Vagina (tissue), 2 donors: ENCODE data around the gene BGN. TPM values are rescaled to one million over a fixed set of nuclear protein-coding genes. Genes with fewer than 3 reads are reported as not detected.

Source experiments
- DNase-seq, 2 donors: peaks; one replicate each; pipeline ENCODE4 v3.0.0-alpha.2; 2017; ENCODE audit errors: extremely low spot score in 2 of 2
- H3K27ac ChIP-seq: fragments of 200-600 bp; sonication (generic); one replicate; pipeline ENCODE4 v1.5.1; 2019
- H3K27me3 ChIP-seq: fragments of 200-600 bp; sonication (generic); one replicate; pipeline ENCODE4 v1.5.1; 2019
- H3K36me3 ChIP-seq, 2 donors: fragments of 200-600 bp; sonication (generic); one replicate each; pipeline ENCODE4 v1.5.1; 2017 to 2019
- H3K4me1 ChIP-seq: fragments of 200-600 bp; sonication (generic); one replicate; pipeline ENCODE4 v1.5.1; 2019
- H3K4me3 ChIP-seq, 2 donors: fragments of 200-600 bp; sonication (generic); 1 replicate in 1 of 2; 2 replicates in 1 of 2; pipeline ENCODE4 v1.5.1; 2016 to 2019
- H3K9me3 ChIP-seq: fragments of 200-600 bp; sonication (generic); one replicate; pipeline ENCODE4 v1.5.1; 2019
- POLR2A ChIP-seq, 2 donors: fragments of 450-650 bp; IDR thresholded peaks; one replicate each; pipeline ENCODE4 v1.6.1; 2017; ENCODE audit warnings: antibody characterized with exemption in 2 of 2, mild to moderate bottlenecking in 2 of 2, moderate library complexity in 2 of 2
- POLR2AphosphoS5 ChIP-seq, 2 donors: sonication (generic); formaldehyde crosslinking; IDR thresholded peaks; one replicate each; pipeline ENCODE4 v1.9.0; 2017; ENCODE audit warnings: antibody characterized with exemption in 2 of 2, mild to moderate bottlenecking in 2 of 2, low read depth in 1 of 2; ENCODE audit not compliant: insufficient read depth in 1 of 2
- intact Hi-C: fragments of 100-400 bp; cut with DNase I; formaldehyde crosslinking; loops from one replicate; pipeline ENCODE4 v1.15.1; 2023
- total RNA-seq: library from RNA; depleted of rRNA; stranded (reverse); fragments of >200 nt; gene quantifications from one replicate; pipeline ENCODE4 v1.2.3, GENCODE V29; 2016
- TF ChIP-seq, protein P1 (sequence below), 3 experiments: fragments of 450-650 bp in 2 of 3; fragments of 200-600 bp in 1 of 3; sonication (generic) in 1 of 3; IDR thresholded peaks; one replicate each; pipeline ENCODE4 v1.5.1; 2017 to 2019; ENCODE audit warnings: antibody characterized with exemption in 3 of 3, mild to moderate bottlenecking in 2 of 3, moderate library complexity in 2 of 3

The BGN gene
- total RNA-seq, 1 donor from 2014 or later: 106 TPM

DNA sequence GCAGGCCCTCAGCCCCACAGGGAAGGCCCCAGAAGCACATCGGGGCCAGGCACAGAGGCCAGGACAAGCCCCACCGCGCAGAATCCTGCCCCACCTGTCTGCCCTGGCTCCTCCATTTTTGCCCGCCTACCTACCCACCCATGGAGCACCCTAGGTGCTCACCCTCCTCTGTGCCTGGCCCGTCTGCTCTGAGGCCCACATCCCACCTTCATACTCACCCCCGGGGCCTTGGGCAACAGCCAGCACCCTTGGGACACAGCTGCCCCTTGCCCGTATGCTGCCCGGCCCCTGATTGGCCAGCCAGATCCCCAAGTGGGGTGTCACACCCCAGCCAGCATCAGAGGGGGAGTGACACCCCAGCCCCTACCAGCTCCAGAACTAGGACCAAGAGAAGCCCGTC lies 38.1 kb upstream of the BGN start:
- no peaks in the 10 kb centered on the region for H3K9me3 ChIP-seq
- H3K27ac ChIP-seq: no peak overlapping the region
- no peak for DNase-seq
- H3K36me3 ChIP-seq: no peaks in the 10 kb centered on the region
- H3K4me3 ChIP-seq: no peak overlapping the region
- no peaks in the 10 kb centered on the region for H3K27me3 ChIP-seq
- intact Hi-C loops: no loop called here
- TF ChIP-seq, protein P1, sequence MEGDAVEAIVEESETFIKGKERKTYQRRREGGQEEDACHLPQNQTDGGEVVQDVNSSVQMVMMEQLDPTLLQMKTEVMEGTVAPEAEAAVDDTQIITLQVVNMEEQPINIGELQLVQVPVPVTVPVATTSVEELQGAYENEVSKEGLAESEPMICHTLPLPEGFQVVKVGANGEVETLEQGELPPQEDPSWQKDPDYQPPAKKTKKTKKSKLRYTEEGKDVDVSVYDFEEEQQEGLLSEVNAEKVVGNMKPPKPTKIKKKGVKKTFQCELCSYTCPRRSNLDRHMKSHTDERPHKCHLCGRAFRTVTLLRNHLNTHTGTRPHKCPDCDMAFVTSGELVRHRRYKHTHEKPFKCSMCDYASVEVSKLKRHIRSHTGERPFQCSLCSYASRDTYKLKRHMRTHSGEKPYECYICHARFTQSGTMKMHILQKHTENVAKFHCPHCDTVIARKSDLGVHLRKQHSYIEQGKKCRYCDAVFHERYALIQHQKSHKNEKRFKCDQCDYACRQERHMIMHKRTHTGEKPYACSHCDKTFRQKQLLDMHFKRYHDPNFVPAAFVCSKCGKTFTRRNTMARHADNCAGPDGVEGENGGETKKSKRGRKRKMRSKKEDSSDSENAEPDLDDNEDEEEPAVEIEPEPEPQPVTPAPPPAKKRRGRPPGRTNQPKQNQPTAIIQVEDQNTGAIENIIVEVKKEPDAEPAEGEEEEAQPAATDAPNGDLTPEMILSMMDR (IDR thresholded peaks at IDR 0.05): no peak
- TF ChIP-seq POLR2A (IDR thresholded peaks at IDR 0.05) (no peak), POLR2AphosphoS5 (IDR thresholded peaks at IDR 0.05; ENCODE audit: insufficient read depth in 1 of 2, low read depth in 1 of 2) (no peak)
- no peaks in the 10 kb centered on the region for H3K4me1 ChIP-seq

DNA sequence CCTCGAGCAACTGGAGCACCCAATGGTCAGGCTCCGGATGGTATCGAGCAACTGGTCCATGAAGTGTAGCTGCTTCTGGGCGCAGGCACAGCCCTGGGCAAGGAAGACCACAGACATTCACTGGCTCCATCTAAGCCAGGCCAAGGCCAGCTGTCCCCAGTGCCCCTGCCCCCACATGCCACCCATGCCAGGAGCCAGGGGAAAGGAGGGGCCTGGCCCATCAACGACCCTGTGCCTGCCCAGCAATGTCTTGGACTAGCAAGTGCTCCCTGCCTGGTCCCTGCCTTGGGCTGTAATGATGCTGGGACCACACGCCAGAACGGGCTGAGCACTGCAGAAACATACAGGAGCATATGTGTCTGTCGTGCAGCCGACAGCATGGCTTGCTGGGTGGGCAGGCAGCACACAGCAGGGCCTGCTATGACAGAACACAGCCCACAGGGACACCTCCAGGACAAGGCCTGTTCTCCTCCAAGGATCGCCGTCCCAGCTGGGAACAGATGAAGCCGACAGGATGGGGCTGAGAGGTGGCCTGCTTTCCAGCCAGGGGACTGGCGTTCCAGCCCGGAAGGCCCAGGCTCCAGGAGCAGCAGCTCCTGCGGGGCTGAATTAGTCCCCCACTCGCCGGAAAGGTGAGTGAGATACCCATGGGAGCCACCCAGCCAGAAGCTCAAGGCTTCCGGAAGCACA lies 37.5 kb upstream of the BGN start:
- H3K27ac ChIP-seq: no peak overlapping the region
- H3K4me3 ChIP-seq: no peak overlapping the region
- TF ChIP-seq, protein P1 (IDR thresholded peaks at IDR 0.05): no peak
- TF ChIP-seq POLR2A (IDR thresholded peaks at IDR 0.05): no peak
- no peaks in the 10 kb centered on the region for H3K27me3 ChIP-seq
- no peaks in the 10 kb centered on the region for H3K4me1 ChIP-seq
- no peaks in the 10 kb centered on the region for H3K36me3 ChIP-seq
- no peak for DNase-seq
- intact Hi-C loops: no loop called here
- H3K9me3 ChIP-seq: no peaks in the 10 kb centered on the region

DNA sequence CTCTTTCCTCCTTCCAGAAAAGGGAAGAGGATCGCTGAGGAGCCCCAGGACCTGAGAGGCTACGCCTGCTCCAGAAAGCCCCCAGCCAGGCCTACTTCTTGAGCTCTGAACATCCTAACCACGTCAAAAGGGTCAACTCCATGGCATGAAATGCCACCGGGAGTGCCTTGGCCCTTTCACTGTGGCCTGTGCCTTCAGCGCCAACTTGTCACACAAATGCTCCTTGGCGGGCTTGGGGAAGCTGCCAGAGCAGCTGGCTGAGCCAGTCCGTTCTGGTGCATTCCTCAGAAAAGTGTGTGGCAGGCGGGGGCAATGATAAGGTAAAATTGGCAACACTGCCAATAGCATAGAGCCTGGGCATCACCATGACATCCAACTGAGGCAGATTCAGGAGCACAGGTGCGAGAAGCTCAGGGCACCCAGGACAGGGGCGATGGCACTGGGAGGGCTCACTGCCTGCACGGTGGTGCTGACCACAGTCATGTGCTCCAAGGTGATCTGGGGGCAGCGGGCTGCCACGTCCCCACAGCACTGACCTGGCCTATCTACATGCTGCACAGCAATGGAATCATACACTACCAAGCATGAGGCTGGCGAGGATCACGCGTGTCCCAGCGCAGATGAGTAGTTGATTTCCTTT lies 36.8 kb upstream of the BGN start:
- TF ChIP-seq POLR2AphosphoS5 (IDR thresholded peaks at IDR 0.05; ENCODE audit: insufficient read depth in 1 of 2, low read depth in 1 of 2): no peak
- no peak for TF ChIP-seq POLR2A (IDR thresholded peaks at IDR 0.05)
- TF ChIP-seq, protein P1 (IDR thresholded peaks at IDR 0.05): no peak
- Histone ChIP-seq H3K27me3 (no peaks in the 10 kb centered on the region), H3K9me3 (no peaks in the 10 kb centered on the region), H3K27ac (no peak overlapping the region), H3K4me3 (no peak overlapping the region), H3K4me1 (no peaks in the 10 kb centered on the region), H3K36me3 (no peaks in the 10 kb centered on the region)
- intact Hi-C loops: no loop called here
- no peak for DNase-seq

DNA sequence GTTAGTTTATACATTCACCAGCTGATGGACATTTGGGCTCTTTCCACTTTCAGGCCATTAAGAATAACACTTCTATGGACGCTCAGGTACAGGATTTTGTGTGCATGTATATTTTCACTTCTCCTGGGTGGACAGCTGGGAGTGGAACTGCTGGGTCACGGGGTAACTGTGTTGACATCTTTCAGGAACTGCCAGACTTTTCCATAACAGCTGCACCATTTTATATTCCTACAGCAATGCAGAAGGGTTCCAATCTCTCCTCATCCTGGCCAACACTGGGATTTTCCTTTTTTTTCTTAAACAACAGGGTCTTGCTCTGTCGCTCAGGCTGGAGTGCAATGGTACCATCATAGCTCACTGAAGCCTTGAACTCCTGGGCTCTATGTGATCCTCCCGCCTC lies 36.3 kb upstream of the BGN start:
- no peaks in the 10 kb centered on the region for H3K4me1 ChIP-seq
- TF ChIP-seq, protein P1 (IDR thresholded peaks at IDR 0.05): no peak
- no peak for TF ChIP-seq POLR2A (IDR thresholded peaks at IDR 0.05)
- no peaks in the 10 kb centered on the region for H3K27me3 ChIP-seq
- intact Hi-C loops: no loop called here
- H3K4me3 ChIP-seq: no peak overlapping the region
- no peak overlapping the region for H3K27ac ChIP-seq
- no peaks in the 10 kb centered on the region for H3K36me3 ChIP-seq
- no peak for DNase-seq
- H3K9me3 ChIP-seq: no peaks in the 10 kb centered on the region

DNA sequence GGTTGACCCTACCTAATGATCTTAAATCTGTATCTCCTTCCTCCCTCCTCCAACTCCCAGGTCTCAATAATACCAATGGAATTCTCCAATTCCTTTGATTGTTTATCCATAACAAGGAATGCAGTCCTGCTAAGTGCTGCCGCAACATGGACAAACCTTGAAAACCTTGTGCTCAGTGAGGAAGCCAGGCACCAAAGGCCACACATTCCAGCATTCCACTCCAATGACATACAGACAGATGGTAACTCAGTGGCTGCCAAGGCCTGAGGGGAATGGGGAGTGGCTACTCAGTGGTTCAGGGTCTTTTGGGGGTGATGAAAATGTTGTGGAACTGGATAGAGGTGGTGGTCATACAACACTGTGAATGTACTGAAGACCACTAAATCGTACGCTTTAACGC lies 34.8 kb upstream of the BGN start:
- H3K27ac ChIP-seq: no peak overlapping the region
- H3K36me3 ChIP-seq: no peaks in the 10 kb centered on the region
- intact Hi-C loops: no loop called here
- H3K9me3 ChIP-seq: no peaks in the 10 kb centered on the region
- no peaks in the 10 kb centered on the region for H3K27me3 ChIP-seq
- TF ChIP-seq POLR2A (IDR thresholded peaks at IDR 0.05) (no peak), POLR2AphosphoS5 (IDR thresholded peaks at IDR 0.05; ENCODE audit: insufficient read depth in 1 of 2, low read depth in 1 of 2) (no peak)
- TF ChIP-seq, protein P1 (IDR thresholded peaks at IDR 0.05): no peak
- H3K4me3 ChIP-seq: no peak overlapping the region
- no peak for DNase-seq
- H3K4me1 ChIP-seq: no peaks in the 10 kb centered on the region
